SH-SY5Y (cell line): ENCODE results near the gene CLPTM1.

Source experiments
- GATA2 ChIP-seq: IDR thresholded peaks from 2 replicates; pipeline ENCODE4 v1.6.1; 2011; ENCODE audit warnings: mild to moderate bottlenecking, low read depth, low read length
- GATA3 ChIP-seq: IDR thresholded peaks from 2 replicates; pipeline ENCODE4 v1.6.1; 2011; ENCODE audit warnings: low read depth, mild to moderate bottlenecking, low read length, moderate library complexity

DNA sequence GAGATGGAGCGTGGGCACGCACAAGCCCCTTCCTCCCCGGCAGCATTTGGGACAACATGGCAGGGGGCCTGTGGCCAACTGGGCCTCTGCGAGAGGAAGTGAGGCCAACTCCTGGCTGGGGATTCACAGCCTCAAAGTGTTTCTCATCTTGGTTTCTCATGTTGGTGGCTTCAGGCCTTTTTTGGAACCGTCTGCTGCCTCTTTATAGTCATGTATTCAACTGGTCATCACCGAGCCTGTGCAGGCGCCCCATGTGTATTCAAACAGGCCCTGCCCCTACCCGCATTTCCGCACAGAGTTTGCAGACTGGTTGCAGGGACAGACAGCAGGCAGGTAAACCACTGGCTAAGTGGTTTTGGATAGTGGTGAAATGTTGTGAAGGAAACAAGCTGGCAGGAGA is 28.8 kb downstream of the CLPTM1 start:
- TF ChIP-seq GATA2 = no peak
- no peak for TF ChIP-seq GATA3
